Globus pallidus (tissue), 1 donor: ENCODE data around the gene TMEM225.
"Not testable (repeated sequence)": the region's sequence is repeated elsewhere in the genome, so short reads cannot be mapped to it uniquely, and the experiment has no call there.

Source experiments
- DNase-seq: peaks from one replicate; pipeline ENCODE4 v3.0.0-alpha.2; 2015; ENCODE audit warnings: low spot score

Gene TMEM225, protein sequence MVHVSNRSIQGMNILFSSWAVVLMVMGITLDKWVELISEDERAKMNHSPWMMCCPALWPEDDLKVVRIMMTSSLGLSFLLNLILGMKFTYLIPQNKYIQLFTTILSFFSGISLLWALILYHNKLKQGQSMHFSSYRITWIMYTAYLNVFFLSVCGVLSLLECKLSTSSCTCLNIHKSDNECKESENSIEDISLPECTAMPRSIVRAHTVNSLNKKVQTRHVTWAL

DNA sequence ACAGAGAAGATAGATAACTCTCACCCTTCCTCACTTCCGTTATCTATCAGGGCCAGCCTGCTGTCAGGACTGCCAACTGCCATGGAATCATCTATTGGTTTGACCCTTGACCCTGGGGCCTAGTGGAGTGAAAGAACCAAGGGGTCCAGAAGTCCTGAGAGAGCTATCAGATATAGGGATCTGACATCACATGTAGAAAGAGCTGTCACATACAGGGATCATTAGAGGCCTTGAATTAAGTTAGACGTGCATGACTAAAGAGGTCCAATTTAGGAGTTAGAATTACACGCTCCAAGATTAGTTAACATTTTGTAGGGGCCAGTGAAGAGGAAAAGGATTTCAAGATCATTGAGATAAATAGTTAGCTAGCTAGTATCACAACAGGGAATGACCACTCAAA is at the start of gene TMEM225:
TMEM225 (minus strand) TSS at position 101 of the 400 bp plus-strand sequence. CDS start 245 bp downstream, outside the sequence.
- DNase-seq: no peak

DNA sequence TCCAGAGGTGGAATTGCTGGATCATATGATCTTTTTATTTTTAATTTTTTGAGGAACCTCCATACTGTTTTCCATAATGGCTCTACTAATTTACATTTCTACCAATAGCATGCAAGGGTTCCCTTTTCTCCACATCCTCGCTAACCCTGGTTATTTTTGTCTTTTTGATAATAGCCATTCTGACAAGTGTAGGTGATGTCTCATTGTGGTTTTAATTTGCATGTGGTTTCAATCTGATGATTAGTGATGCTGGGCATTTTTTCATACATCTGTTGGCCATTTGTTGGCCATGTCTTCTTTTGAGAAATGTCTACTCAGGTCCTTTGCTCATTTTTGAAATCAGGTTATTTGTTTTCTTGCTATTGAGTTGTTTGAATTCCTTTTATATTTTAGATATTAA is 38.6 kb upstream of the TMEM225 start:
- DNase-seq: no peak

DNA sequence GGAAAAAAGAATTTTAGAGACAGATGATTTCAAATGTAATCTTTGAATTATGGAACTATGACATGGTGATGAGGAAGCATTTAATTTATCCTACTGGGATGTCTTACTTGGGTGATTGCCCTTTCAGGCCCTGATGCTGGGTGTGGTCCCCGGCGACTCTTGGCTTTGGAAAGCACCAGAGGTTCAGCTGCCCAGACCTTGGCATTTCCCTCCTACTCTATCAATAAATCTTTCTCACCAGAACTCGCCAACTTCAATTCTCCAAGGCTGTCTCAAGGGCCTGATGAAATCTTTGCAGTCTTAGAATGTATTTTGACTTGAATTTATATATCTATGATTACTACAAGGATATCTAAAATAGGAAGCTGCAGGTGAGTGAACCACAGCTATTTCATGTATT is 35.5 kb upstream of the TMEM225 start:
- DNase-seq: no peak

DNA sequence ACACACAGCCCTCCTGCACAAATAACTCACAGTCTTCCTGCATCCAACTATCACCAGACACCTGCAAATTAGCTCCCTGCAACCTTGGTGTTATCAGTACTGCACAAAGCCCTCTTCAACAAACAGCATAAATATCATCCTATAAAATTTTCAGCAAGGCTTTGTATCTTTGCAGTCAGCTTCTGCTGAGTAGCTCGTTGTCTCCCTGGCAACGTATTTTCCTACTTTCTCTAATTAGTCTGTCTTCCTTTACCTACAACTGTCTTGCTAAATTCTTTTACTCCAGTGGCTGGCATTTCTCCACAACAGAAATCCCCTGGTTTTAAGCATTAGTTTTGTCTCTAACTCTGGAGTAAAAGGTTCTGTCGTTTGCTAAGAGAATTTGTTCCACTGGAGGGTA is 20.4 kb upstream of the TMEM225 start:
- no peak for DNase-seq

DNA sequence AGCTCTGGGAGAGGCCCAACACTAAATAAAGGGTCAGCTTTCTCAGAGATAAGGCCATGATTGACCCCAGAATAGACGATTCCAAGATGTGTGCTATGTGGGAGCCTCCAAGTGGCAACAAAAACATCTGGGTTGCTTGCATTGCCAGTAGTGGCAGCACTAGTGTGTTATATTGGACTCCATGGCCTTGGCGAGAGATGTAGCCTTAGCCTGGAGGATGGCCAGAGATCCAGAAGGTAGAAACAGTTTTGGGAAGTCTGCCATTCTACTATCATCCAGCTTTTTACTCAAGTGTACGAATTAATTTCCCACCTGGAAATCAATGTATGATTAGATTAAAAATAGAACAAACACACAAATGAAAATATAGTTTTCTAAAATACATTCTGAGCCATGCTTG is 19.5 kb upstream of the TMEM225 start:
- DNase-seq: no peak

DNA sequence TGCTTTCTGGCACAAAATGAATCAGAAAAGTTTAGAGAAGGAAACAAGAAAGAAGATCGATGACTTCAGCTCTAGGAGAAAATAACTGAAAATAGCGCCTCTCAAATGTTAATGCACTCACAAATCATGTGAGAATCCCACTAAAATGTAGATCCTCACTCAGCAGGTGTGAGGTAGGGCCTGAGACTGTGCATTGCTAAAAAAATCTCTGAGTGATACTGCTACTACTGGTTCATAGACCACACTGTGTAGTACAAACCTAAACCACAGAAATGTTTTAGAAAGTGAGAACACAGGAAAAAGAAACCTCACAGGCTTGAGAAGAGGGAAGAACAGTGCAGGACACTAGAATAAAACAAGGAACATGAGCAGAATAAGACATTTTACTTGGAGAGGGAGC is 18.5 kb upstream of the TMEM225 start:
- no peak for DNase-seq

DNA sequence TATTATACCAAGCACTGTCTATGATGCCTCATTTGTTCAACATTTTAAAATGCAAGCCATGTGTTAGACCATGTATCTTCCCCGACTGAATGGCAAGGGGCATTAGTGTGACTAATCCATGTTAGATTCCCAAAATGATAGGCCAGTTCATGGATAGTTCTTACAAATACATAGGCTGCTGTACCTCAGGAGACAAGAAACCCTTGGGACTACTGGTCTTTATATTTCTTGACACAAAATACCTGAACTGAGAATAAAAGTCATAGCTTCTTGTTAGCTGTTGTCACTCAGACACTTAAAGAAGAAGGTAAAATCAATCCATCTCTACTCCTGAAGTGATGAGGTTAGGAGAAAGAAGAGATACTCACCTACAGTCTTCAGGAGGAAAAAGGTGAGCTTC is 16.4 kb upstream of the TMEM225 start, which contains the start of gene OR8D4:
OR8D4 (plus strand) TSS at position 301 of the 400 bp plus-strand sequence. CDS start 4,265 bp downstream, outside the sequence.
- DNase-seq: no peak

DNA sequence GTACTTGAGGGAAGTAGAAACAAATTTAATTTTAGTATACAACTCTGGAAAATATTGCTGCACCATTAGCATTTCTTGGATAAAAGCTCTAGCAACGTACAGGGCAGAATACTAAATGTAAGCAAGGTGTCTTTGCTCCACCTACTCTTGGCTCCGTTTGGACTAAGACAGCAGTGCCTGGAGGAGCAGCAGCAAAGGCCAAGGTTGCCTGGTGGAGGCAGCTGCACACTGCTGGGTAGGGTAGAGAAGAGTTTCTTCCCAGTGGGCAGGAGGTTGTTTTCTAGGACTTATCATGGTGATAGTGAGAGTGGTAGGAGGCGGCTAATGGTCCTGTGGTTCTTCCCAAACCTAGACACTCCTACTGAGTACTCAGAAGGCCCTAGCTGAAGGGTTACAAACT is 14.3 kb upstream of the TMEM225 start:
- no peak for DNase-seq

DNA sequence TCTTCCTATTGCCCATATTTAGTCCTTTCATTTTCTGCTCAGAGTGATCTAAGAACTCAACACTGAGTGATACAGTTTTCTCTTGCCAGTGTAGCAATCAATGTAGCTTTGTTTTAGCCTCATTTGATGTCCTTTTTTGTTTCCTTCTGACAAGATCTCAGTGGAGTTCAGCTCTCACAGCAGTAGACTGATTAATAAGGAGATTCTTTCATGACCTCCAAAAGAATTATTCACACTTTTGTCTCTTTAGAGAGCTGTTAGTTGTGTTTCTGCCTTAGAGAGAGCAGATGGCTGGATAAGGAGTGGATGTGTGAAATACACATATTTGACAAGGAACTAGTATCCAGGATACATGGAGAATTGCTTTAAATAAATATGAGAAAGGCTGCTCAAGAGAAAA is 6.6 kb upstream of the TMEM225 start:
- no peak for DNase-seq

DNA sequence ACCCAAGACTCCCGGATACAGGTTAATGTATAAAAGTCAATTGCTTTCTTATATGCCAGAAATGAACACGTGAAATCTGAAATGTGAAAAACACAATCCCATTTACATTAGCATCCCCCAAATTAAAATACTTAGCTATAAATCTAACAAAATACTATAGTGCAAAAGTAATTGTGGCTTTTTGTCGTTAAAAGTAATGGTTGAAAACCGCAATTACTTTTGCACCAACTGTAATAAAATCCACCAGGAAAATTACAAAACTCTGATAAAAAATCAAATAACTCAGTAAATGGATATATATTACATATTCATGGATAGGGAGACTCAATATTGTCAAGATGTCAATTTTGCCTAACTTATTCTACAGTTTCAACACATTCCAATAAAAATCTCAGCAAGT is 4.6 kb downstream of the TMEM225 start:
- DNase-seq: no peak

DNA sequence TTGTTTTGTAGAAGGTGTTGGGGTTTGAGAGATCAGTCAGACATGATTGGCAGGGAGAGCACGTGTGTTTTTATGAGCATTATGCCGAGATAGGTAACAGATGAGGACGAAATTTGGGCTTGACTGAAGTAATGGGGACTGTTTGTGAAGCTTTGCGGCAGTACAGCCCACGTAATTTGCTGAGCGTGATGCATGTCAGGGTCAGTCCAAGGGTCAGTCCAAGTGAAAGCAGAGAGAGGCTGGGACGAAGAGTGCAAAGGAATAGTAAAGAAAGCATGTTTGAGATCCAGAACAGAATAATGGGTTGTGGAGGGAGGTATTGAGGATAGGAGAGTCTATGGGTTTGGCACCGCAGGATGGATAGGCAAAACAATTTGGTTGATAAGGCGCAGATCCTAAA is 17.7 kb downstream of the TMEM225 start:
- not testable (repeated sequence) for DNase-seq

DNA sequence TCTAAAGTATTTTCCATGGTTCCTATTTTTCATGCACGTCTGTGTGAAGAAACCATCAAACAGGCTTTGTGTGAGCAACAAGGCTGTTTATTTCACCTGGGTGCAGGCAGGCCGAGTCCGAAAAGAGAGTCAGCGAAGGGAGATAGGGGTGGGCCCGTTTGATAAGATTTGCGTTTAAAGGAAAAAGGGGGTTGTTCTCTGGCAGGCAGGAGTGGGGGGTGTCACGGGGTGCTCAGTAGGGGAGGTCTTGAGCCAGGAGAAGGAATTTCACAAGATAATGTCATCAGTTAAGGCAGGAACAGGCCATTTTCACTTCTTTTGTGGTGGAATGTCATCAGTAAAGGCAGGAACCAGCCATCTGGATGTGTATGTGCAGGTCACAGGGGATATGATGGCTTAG is 20.2 kb downstream of the TMEM225 start:
- DNase-seq: not testable (repeated sequence)

DNA sequence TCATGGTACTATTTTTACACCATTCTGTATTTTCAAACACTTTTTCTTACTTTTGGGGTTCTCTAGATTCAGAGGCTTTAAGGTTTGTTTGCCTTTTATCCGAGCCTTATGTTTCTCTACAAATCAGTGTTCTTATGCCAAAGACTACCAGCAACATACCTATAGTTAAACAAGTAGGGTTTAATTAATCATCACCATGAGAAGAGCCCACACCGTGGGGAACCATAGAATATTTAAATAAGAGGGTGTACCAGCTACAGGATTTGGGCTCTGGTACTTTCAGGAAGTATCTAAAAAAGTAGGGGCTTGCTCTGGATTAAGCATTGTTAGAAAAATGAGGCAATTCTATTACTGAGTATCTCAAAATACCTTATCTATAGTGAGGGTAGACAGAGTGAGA is 25.7 kb downstream of the TMEM225 start:
- DNase-seq: no peak

DNA sequence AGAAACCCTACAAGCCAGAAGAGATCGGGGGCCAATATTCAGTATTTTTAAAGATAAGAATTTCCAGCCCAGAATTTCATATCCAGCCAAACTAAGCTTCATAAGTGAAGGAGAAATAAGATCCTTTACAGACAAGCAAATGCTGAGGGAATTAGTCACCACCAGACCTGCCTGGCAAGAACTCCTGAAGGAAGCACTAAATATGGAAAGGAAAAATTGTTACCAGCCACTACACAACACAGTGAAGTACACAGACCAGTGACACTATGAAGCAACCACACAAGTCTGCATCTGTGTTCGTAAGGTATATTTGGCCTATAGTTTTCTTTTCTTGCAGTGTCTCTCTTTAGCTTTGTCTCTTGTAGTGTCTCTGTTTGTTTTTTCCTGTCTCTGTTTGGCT is 29.0 kb downstream of the TMEM225 start:
- no peak for DNase-seq

DNA sequence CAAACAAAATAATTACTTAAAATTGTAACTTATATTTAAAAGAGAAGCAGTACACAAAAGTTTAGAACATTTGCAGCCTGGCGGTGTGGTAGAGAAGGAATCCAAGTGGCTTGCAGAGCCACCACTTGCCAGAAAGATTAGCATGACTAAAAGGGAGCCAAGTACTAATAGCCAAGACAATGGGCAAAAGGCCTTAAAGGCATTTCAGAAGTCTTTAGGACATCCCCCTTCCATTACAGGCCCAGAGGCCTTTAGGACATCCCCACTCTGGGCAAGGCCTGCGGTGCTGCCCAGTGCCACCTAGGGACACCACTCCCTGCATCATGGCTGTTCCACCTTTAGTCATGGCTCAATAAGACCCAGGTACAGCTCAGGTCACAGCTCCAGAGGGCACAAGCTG is 32.4 kb downstream of the TMEM225 start:
- no peak for DNase-seq

DNA sequence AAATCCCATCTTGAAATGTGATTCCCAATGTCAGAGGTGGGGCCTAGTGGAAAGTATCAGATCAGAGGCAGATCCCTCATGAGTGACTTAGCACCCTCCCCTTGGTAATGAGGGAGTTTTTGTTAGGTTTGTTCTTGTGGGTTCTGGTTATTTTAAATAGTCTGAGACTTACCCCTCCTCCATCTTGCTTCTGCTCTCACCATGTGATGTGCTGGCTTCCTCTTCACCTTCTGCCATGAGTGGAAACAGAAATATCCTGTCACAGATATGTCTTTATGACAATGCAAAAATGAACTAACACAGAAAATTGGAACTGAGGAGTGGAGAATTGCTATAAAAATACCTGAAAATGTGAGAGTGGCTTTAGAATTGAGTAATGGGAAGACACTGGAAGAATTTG is 33.1 kb downstream of the TMEM225 start:
- DNase-seq: no peak

DNA sequence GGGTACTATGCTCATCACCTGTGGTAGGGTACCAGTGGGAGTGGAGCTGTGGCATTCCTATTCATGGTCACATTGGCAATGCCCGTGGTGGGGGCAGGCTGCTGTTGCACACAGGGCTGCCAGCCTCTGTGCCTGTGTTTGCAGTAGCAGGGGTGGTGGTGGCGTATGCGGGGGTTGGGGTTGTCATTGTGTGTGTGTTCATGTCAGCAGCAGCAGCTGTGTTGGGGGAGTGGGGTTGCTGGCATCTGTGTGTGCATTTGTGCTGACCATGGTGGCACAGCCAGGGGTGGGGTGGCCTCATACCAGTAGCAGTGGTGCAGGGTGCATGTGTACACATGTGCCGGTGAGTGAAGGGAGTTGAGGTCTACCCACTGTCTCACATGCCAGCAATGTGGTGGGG is 34.4 kb downstream of the TMEM225 start:
- DNase-seq: no peak

DNA sequence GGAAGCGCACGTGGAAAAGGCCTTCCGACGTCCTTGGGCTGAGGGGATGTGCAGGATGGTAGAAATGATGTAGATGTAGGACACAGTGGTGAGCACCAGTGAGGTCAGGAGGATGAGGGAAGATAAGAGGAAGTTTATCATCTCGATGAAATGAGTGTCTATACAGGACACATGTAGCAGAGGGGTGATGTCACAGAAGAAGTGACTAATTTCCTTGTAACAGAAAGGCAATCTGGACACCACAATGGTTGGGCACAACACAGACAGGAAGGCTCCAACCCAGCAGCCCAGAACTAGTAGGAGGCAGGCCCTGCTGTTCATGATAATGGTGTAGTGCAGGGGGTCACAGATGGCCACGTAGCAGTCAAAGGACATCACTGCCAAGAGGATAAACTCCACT is 44.3 kb downstream of the TMEM225 start:
- no peak for DNase-seq

DNA sequence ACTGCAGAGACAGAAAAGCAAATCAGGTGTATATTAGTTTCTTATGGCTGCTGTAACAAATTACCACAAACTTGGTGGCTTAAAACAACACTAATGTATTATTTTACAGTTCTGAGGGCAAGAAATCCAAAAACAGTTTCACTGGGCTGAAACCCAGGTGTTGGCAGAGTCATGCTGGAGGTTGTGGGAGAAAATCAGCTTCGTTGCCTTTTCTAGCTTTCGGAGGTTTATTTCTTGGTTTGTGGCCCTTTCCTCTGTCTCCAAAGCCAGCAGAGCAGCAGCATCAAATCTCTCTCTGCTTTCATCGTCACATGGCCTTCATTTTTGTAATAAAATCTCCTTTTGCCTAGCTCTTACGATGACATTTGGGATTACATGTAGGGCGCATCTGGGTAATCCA is 46.3 kb downstream of the TMEM225 start:
- DNase-seq: no peak

DNA sequence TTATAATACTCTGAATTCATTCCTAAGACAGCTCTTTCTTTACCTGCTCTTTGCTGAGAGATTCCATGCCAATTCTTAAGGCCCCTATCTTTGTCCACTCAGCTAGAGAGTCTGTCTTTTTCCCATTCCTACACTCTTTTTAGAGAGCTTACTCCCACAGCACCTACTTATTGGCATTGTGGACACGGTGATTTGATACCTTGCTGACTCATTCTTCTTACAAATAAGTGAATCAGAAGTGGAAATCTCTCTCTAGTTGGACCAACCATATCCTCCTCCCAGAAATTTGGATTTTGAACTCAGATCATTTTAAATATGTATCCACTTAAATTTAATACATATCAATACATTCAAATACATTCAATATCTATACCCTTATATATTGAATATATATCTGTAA is 46.8 kb downstream of the TMEM225 start:
- no peak for DNase-seq

DNA sequence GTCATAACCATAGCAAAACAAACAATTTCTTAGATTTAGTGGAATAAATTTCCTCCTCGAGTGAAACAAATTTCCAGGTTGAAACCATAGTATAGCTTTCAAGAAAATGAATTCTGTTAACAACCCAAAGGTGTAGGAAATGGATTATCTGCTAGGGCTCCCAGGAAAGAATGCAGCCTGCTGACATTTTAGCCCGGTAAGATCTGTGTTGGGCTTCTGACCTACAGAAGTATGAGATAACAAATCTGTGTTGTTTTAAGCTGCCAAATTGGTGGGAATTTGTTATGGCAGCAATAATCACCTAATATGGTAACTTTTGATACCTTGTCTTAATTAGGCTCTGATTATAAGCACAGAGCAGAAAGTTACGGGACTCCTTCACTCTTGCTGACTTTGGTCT is 47.3 kb downstream of the TMEM225 start:
- no peak for DNase-seq

DNA sequence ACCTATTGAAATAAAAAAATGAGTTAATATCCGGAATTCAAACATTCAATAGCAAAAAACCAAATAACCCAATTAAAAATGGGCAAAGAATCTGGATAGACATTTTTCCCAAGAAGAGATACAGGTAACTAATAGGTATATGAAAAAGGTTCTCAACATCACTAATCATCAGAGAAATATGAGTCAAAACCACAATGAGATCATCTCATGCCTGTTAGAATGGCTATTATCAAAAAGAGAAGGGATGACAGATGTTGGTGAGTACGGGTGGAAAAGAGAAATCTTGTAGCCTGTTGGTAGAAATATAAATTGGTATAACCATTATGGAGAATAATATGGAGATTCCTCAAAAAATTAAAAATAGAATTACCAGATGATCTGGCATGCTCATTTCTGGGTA is 52.4 kb downstream of the TMEM225 start:
- DNase-seq: no peak
